ENCODE measurements around the gene STK32C. TPM values are rescaled to one million over a fixed set of nuclear protein-coding genes. Genes with fewer than 3 reads are reported as not detected.
"Not testable (repeated sequence)": the region's sequence is repeated elsewhere in the genome, so short reads cannot be mapped to it uniquely, and the experiment has no call there.

STK32C gene
- total and polyA plus RNA-seq, 2 donors = 4.8 to 13.6 TPM

GRCh38 chr10:132228616-132229015 lies 79.1 kb downstream of the STK32C start:
- WGBS = 93% methylated on average over 14 of the region's 14 CpGs
- no peak overlapping the region for H3K27ac ChIP-seq (ENCODE audit: low read depth)

GRCh38 chr10:132227851-132228390 lies 79.8 kb downstream of the STK32C start:
- no peaks in the 10 kb centered on the region for H3K4me1 ChIP-seq (ENCODE audit: insufficient read depth)
- no peaks in the 10 kb centered on the region for H3K36me3 ChIP-seq (ENCODE audit: insufficient read depth)
- no peak overlapping the region for H3K27ac ChIP-seq (ENCODE audit: low read depth)
- H3K4me3 ChIP-seq (ENCODE audit: low read depth, low read length) = no peak overlapping the region
- DNase-seq (ENCODE audit: extremely low spot score) = no peak
- 92% methylated on average over 29 of the region's 29 CpGs for WGBS

More at GRCh38 chr10:132228616-132229015, 79.1 kb downstream of the STK32C start:
- Histone ChIP-seq H3K36me3 (ENCODE audit: insufficient read depth) (no peaks in the 10 kb centered on the region), H3K4me1 (ENCODE audit: insufficient read depth) (no peaks in the 10 kb centered on the region), H3K4me3 (ENCODE audit: low read depth, low read length) (no peak overlapping the region)
- DNase-seq (ENCODE audit: extremely low spot score) = no peak

GRCh38 chr10:132226586-132227405 lies 81.0 kb downstream of the STK32C start:
- no peaks in the 10 kb centered on the region for H3K36me3 ChIP-seq (ENCODE audit: insufficient read depth)
- DNase-seq (ENCODE audit: extremely low spot score) = no peak
- H3K4me1 ChIP-seq (ENCODE audit: insufficient read depth) = no peaks in the 10 kb centered on the region
- no peak overlapping the region for H3K4me3 ChIP-seq (ENCODE audit: low read depth, low read length)
- 93% methylated on average over 27 of the region's 27 CpGs for WGBS
- no peak overlapping the region for H3K27ac ChIP-seq (ENCODE audit: low read depth)

- WGBS = 85% methylated on average over 8 of the region's 8 CpGs
- H3K27ac ChIP-seq (ENCODE audit: low read depth) = no peak overlapping the region
- no peak overlapping the region for H3K4me3 ChIP-seq (ENCODE audit: low read depth, low read length)
Measured at GRCh38 chr10:132225849-132226205, 81.9 kb downstream of the STK32C start.

GRCh38 chr10:132225073-132225848 lies 82.5 kb downstream of the STK32C start:
- Histone ChIP-seq H3K4me3 (ENCODE audit: low read depth, low read length) (no peak overlapping the region), H3K4me1 (ENCODE audit: insufficient read depth) (no peaks in the 10 kb centered on the region), H3K27ac (ENCODE audit: low read depth) (no peak overlapping the region), H3K36me3 (ENCODE audit: insufficient read depth) (no peaks in the 10 kb centered on the region)
- DNase-seq (ENCODE audit: extremely low spot score) = no peak
- 92% methylated on average over 25 of the region's 25 CpGs for WGBS

More at GRCh38 chr10:132225849-132226205, 81.9 kb downstream of the STK32C start:
- Histone ChIP-seq H3K36me3 (ENCODE audit: insufficient read depth) (no peaks in the 10 kb centered on the region), H3K4me1 (ENCODE audit: insufficient read depth) (no peaks in the 10 kb centered on the region)
- DNase-seq (ENCODE audit: extremely low spot score) = no peak

- WGBS = 87% methylated on average over 20 of the region's 20 CpGs
- H3K4me1 ChIP-seq (ENCODE audit: insufficient read depth) = no peaks in the 10 kb centered on the region
- no peaks in the 10 kb centered on the region for H3K36me3 ChIP-seq (ENCODE audit: insufficient read depth)
- no peak overlapping the region for H3K4me3 ChIP-seq (ENCODE audit: low read depth, low read length)
- H3K27ac ChIP-seq (ENCODE audit: low read depth) = no peak overlapping the region
- no peak for DNase-seq (ENCODE audit: extremely low spot score)
Measured at GRCh38 chr10:132224343-132225072, 83.2 kb downstream of the STK32C start.

- DNase-seq (ENCODE audit: extremely low spot score) = no peak
- no peak overlapping the region for H3K27ac ChIP-seq (ENCODE audit: low read depth)
- no peaks in the 10 kb centered on the region for H3K4me1 ChIP-seq (ENCODE audit: insufficient read depth)
- 87% methylated on average over 23 of the region's 23 CpGs for WGBS
- H3K36me3 ChIP-seq (ENCODE audit: insufficient read depth) = no peaks in the 10 kb centered on the region
- no peak overlapping the region for H3K4me3 ChIP-seq (ENCODE audit: low read depth, low read length)
Measured at GRCh38 chr10:132223611-132224342, 84.0 kb downstream of the STK32C start.

- no peak for DNase-seq (ENCODE audit: extremely low spot score)
- WGBS = 36% methylated on average over 16 of the region's 16 CpGs
Measured at GRCh38 chr10:132223156-132223590, 84.6 kb downstream of the STK32C start.

GRCh38 chr10:132222726-132223125 lies 85.0 kb downstream of the STK32C start:
- WGBS = 67% methylated on average over 21 of the region's 21 CpGs
- no peak overlapping the region for H3K27ac ChIP-seq (ENCODE audit: low read depth)
- H3K4me3 ChIP-seq (ENCODE audit: low read depth, low read length) = no peak overlapping the region
- no peak for DNase-seq (ENCODE audit: extremely low spot score)
- no peaks in the 10 kb centered on the region for H3K4me1 ChIP-seq (ENCODE audit: insufficient read depth)
- H3K36me3 ChIP-seq (ENCODE audit: insufficient read depth) = no peaks in the 10 kb centered on the region

More at GRCh38 chr10:132223156-132223590, 84.6 kb downstream of the STK32C start:
- H3K36me3 ChIP-seq (ENCODE audit: insufficient read depth) = no peaks in the 10 kb centered on the region
- H3K4me3 ChIP-seq (ENCODE audit: low read depth, low read length) = no peak overlapping the region
- no peak overlapping the region for H3K27ac ChIP-seq (ENCODE audit: low read depth)
- no peaks in the 10 kb centered on the region for H3K4me1 ChIP-seq (ENCODE audit: insufficient read depth)

- WGBS = 92% methylated on average over 18 of the region's 18 CpGs
Measured at GRCh38 chr10:132220996-132221395, 86.8 kb downstream of the STK32C start.

GRCh38 chr10:132220061-132220460 lies 87.7 kb downstream of the STK32C start:
- 92% methylated on average over 9 of the region's 9 CpGs for WGBS
- Histone ChIP-seq H3K36me3 (ENCODE audit: insufficient read depth) (no peaks in the 10 kb centered on the region), H3K4me3 (ENCODE audit: low read depth, low read length) (no peak overlapping the region), H3K27ac (ENCODE audit: low read depth) (no peak overlapping the region), H3K4me1 (ENCODE audit: insufficient read depth) (no peaks in the 10 kb centered on the region)
- no peak for DNase-seq (ENCODE audit: extremely low spot score)

More at GRCh38 chr10:132220996-132221395, 86.8 kb downstream of the STK32C start:
- DNase-seq (ENCODE audit: extremely low spot score); H3K4me3 ChIP-seq (ENCODE audit: low read depth, low read length); H3K4me1 ChIP-seq (ENCODE audit: insufficient read depth); H3K27ac ChIP-seq (ENCODE audit: low read depth); H3K36me3 ChIP-seq (ENCODE audit: insufficient read depth): not testable (repeated sequence)

- H3K4me1 ChIP-seq (ENCODE audit: insufficient read depth) = no peaks in the 10 kb centered on the region
- no peaks in the 10 kb centered on the region for H3K36me3 ChIP-seq (ENCODE audit: insufficient read depth)
- no peak for DNase-seq (ENCODE audit: extremely low spot score)
- H3K27ac ChIP-seq (ENCODE audit: low read depth) = no peak overlapping the region
- no peak overlapping the region for H3K4me3 ChIP-seq (ENCODE audit: low read depth, low read length)
- 79% methylated on average over 7 of the region's 7 CpGs for WGBS
Measured at GRCh38 chr10:132219486-132219885, 88.3 kb downstream of the STK32C start.

- H3K27ac ChIP-seq (ENCODE audit: low read depth); H3K4me3 ChIP-seq (ENCODE audit: low read depth, low read length); DNase-seq (ENCODE audit: extremely low spot score); H3K36me3 ChIP-seq (ENCODE audit: insufficient read depth); H3K4me1 ChIP-seq (ENCODE audit: insufficient read depth): not testable (repeated sequence)
- WGBS = 83% methylated on average over 3 of the region's 3 CpGs
Measured at GRCh38 chr10:132216441-132216840, 91.3 kb downstream of the STK32C start.

Data from urinary bladder (tissue), 4 donors.